Measurements from ENCODE around the gene RRBP1. TPM values are rescaled to one million over a fixed set of nuclear protein-coding genes. Genes with fewer than 3 reads are reported as not detected.

Gene RRBP1
- total RNA-seq, 1 experiment from 2014 or later: 75.9 TPM

DNA sequence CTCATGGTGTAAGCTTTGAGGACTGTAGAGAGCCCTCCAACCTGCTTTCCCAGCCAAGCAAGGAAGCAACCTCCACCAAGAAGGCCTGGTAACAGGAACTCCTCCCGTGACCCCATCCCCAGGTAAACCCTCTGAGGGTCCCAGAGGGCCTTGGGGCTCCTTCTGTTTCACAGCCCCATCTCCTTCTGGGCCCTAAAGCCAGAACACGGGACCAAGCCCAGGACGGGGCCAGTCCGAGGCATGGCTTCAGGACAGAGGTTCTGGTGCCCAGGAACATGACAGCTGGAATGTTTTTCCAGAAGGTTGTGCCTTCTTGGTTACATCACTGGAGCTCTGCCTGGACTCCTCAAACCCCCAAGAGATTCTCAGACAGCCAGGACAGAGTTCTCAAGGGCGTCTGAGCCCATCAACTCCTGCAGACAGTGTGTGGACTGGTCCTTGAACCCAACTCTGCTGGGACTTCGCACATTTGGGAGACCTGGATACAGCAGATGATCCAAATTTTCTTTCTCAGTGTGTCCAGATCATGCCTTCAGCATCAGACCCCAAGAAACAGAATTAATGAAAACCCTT is 43.1 kb downstream of the RRBP1 start:
- ChIA-PET CTCF (no interaction called here), POLR2A (ENCODE audit: low non-redundant PET) (no interaction called here)
- no peak for TF ChIP-seq EZH2 (IDR thresholded peaks at IDR 0.05; ENCODE audit: borderline replicate concordance, low read depth, low read length, poor library complexity, severe bottlenecking)
- TF ChIP-seq, protein P1, sequence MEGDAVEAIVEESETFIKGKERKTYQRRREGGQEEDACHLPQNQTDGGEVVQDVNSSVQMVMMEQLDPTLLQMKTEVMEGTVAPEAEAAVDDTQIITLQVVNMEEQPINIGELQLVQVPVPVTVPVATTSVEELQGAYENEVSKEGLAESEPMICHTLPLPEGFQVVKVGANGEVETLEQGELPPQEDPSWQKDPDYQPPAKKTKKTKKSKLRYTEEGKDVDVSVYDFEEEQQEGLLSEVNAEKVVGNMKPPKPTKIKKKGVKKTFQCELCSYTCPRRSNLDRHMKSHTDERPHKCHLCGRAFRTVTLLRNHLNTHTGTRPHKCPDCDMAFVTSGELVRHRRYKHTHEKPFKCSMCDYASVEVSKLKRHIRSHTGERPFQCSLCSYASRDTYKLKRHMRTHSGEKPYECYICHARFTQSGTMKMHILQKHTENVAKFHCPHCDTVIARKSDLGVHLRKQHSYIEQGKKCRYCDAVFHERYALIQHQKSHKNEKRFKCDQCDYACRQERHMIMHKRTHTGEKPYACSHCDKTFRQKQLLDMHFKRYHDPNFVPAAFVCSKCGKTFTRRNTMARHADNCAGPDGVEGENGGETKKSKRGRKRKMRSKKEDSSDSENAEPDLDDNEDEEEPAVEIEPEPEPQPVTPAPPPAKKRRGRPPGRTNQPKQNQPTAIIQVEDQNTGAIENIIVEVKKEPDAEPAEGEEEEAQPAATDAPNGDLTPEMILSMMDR (conservative IDR thresholded peaks at IDR 0.05; ENCODE audit: low read depth, low read length): no peak
- no peak overlapping the region for H3K4me3 ChIP-seq (ENCODE audit: low read depth, low read length, poor library complexity, severe bottlenecking)
- H3K36me3 ChIP-seq (ENCODE audit: insufficient read depth, low read length, poor library complexity, severe bottlenecking): peaks cover 11% of the 10 kb centered on the region
- no peak overlapping the region for H3K27ac ChIP-seq (ENCODE audit: low read depth, low read length, poor library complexity, severe bottlenecking)
- DNase-seq (ENCODE audit: low spot score): no peak
- no TSS peak for BruUV-seq (replicated peaks)
- H3K4me1 ChIP-seq (ENCODE audit: insufficient read depth, low read length, poor library complexity, severe bottlenecking): no peaks in the 10 kb centered on the region
- no peaks in the 10 kb centered on the region for H3K27me3 ChIP-seq (replicated peaks; ENCODE audit: insufficient read depth, low read depth, low read length, poor library complexity)
- H3K9me3 ChIP-seq (ENCODE audit: low read depth, low read length, poor library complexity, severe bottlenecking): no peaks in the 10 kb centered on the region
- intact Hi-C loops (cut with micrococcal nuclease; ENCODE audit: unreplicated experiment): no loop called here

DNA sequence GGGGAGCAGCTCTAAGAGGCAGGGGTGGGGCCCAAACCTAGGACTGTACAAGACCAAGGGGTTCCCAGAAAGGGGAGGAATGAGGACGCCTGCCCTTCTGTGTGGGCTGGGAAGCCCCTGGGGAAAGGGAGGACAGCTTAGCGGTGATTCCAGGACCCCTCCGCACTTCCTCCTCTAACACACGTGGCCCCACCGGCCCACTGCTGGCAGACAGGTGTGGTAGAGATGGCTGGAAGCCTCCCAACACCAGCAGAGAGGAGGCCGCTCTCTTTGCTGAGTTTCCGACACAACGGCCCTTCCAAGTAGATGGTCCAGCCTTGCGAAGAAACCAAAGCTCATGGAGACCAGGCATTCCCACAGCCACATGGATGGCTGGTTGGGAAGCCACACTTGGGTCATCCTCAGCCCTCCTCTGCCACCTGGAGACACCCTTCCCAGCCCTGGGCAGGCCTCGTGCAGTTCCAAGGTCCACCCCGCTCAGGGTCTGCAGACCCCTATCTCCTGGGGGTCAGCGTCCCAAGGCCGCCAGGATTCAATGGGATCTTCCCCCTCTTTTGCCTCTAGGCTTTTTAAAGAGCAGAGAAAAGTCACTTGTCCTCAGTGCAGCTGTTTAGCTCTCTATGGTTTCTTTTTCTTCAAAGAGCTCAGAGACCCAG is 43.9 kb downstream of the RRBP1 start:
- BruUV-seq (replicated peaks): no TSS peak
- TF ChIP-seq, protein P1 (conservative IDR thresholded peaks at IDR 0.05; ENCODE audit: low read depth, low read length): no peak
- no peak for TF ChIP-seq EZH2 (IDR thresholded peaks at IDR 0.05; ENCODE audit: borderline replicate concordance, low read depth, low read length, poor library complexity, severe bottlenecking)
- no peak overlapping the region for H3K27ac ChIP-seq (ENCODE audit: low read depth, low read length, poor library complexity, severe bottlenecking)
- no peak for DNase-seq (ENCODE audit: low spot score)
- H3K4me1 ChIP-seq (ENCODE audit: insufficient read depth, low read length, poor library complexity, severe bottlenecking): no peaks in the 10 kb centered on the region
- H3K9me3 ChIP-seq (ENCODE audit: low read depth, low read length, poor library complexity, severe bottlenecking): no peaks in the 10 kb centered on the region
- peaks cover 11% of the 10 kb centered on the region for H3K36me3 ChIP-seq (ENCODE audit: insufficient read depth, low read length, poor library complexity, severe bottlenecking)
- H3K27me3 ChIP-seq (replicated peaks; ENCODE audit: insufficient read depth, low read depth, low read length, poor library complexity): no peaks in the 10 kb centered on the region
- CTCF ChIA-PET: no interaction called here
- intact Hi-C loops (cut with micrococcal nuclease; ENCODE audit: unreplicated experiment): no loop called here
- H3K4me3 ChIP-seq (ENCODE audit: low read depth, low read length, poor library complexity, severe bottlenecking): no peak overlapping the region
- POLR2A ChIA-PET (ENCODE audit: low non-redundant PET): no interaction called here

DNA sequence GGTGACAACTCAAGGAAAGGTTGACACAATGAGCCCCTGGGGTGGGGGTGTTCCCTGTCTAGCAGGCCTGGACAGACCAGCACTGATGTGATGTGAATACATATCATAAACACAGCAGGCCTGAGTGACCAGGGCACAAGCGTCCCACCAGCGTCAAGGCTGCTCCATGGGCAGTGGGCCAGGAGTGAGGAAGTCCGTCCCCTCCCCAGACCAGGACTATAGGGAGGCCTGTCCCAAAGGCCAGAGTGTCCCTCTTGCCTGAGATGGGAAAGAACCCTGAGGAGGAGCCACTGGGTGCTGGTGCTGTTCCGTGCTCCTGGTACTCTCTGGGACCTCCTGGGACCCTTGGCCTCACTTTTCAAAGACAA is 44.6 kb downstream of the RRBP1 start:
- BruUV-seq (replicated peaks): no TSS peak
- Histone ChIP-seq H3K9me3 (ENCODE audit: low read depth, low read length, poor library complexity, severe bottlenecking) (no peaks in the 10 kb centered on the region), H3K27ac (ENCODE audit: low read depth, low read length, poor library complexity, severe bottlenecking) (no peak overlapping the region), H3K36me3 (ENCODE audit: insufficient read depth, low read length, poor library complexity, severe bottlenecking) (peaks cover 11% of the 10 kb centered on the region), H3K4me1 (ENCODE audit: insufficient read depth, low read length, poor library complexity, severe bottlenecking) (no peaks in the 10 kb centered on the region), H3K4me3 (ENCODE audit: low read depth, low read length, poor library complexity, severe bottlenecking) (no peak overlapping the region), H3K27me3 (replicated peaks; ENCODE audit: insufficient read depth, low read depth, low read length, poor library complexity) (no peaks in the 10 kb centered on the region)
- TF ChIP-seq EZH2 (IDR thresholded peaks at IDR 0.05; ENCODE audit: borderline replicate concordance, low read depth, low read length, poor library complexity, severe bottlenecking): no peak
- TF ChIP-seq, protein P1 (conservative IDR thresholded peaks at IDR 0.05; ENCODE audit: low read depth, low read length): no peak
- intact Hi-C loops (cut with micrococcal nuclease; ENCODE audit: unreplicated experiment): no loop called here
- no peak for DNase-seq (ENCODE audit: low spot score)
- CTCF ChIA-PET: no interaction called here
- POLR2A ChIA-PET (ENCODE audit: low non-redundant PET): no interaction called here
